Ishikawa (cell line): ENCODE data around the gene DERL3.
A peak's percentile ranks its signal among the peaks of the same experiment; 100 is the strongest.

Source experiments
- CEBPB ChIP-seq: IDR thresholded peaks from 2 replicates; pipeline ENCODE4 v1.6.1; 2012
- CREB1 ChIP-seq: IDR thresholded peaks from 2 replicates; pipeline ENCODE4 v1.6.1; 2012; ENCODE audit warnings: low read depth
- EGR1 ChIP-seq: IDR thresholded peaks from 2 replicates; pipeline ENCODE4 v1.6.1; 2012
- EP300 ChIP-seq: IDR thresholded peaks from 2 replicates; pipeline ENCODE4 v1.6.1; 2012; ENCODE audit warnings: borderline replicate concordance
- FOXM1 ChIP-seq: IDR thresholded peaks from 2 replicates; pipeline ENCODE4 v1.6.1; 2012; ENCODE audit warnings: low read depth, borderline replicate concordance
- NFIC ChIP-seq: IDR thresholded peaks from 2 replicates; pipeline ENCODE4 v1.6.1; 2012
- RAD21 ChIP-seq: IDR thresholded peaks from 2 replicates; pipeline ENCODE4 v1.6.1; 2012; ENCODE audit warnings: low read depth
- REST ChIP-seq: IDR thresholded peaks from 2 replicates; pipeline ENCODE4 v1.6.1; 2012; ENCODE audit warnings: low read depth, mild to moderate bottlenecking
- TAF1 ChIP-seq: IDR thresholded peaks from 2 replicates; pipeline ENCODE4 v1.6.1; 2012; ENCODE audit warnings: low read depth, mild to moderate bottlenecking
- TCF12 ChIP-seq: IDR thresholded peaks from 2 replicates; pipeline ENCODE4 v1.6.1; 2012; ENCODE audit warnings: low read depth
- TEAD4 ChIP-seq: IDR thresholded peaks from 2 replicates; pipeline ENCODE4 v1.6.1; 2012
- USF1 ChIP-seq: IDR thresholded peaks from 2 replicates; pipeline ENCODE4 v1.6.1; 2012
- YY1 ChIP-seq: IDR thresholded peaks from 2 replicates; pipeline ENCODE4 v1.6.1; 2012; ENCODE audit warnings: low read depth
- ZBTB7A ChIP-seq: IDR thresholded peaks from 2 replicates; pipeline ENCODE4 v1.6.1; 2012; ENCODE audit warnings: low read depth
- TF ChIP-seq, protein P1 (sequence below): IDR thresholded peaks from 2 replicates; pipeline ENCODE4 v1.6.1; 2012

The DERL3 gene

GRCh38 chr22:23816156-23816976 is 22.4 kb downstream of the DERL3 start:
- no peak for TF ChIP-seq REST
- TF ChIP-seq RAD21 = no peak
- no peak for TF ChIP-seq TAF1
- TF ChIP-seq NFIC = no peak
- TF ChIP-seq EP300 = no peak
- no peak for TF ChIP-seq TEAD4
- no peak for TF ChIP-seq CEBPB
- no peak for TF ChIP-seq YY1
- no peak for TF ChIP-seq USF1
- TF ChIP-seq TCF12 = no peak

DNA sequence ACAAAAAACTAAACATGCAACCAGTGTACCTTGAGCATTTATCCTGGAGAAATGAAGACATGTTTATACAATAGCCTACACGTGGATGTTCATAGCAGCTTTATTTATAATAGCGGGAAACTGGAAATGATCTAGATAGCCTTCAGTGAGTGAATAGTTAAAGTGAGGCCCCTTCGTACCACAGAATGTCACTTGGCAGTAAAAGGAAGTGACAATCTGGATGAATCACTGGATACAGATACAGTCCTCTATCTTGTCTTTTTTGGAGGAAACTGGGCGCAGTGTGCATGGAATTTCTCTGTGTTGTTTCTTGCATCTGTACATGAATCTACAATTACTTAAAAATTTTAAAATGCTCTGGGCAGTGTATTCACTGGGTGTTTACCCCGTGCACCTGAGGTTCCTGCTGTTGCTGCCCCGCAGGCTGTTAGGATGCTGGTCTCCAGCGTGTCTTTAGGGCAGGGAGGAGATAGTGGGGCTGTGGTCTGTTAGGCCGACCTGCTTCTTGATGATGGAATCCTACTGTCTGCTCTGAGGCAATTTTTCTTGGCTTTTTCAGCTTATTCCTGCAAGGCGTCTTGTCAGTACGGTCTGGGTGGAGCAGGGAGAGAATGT is 23.2 kb downstream of the DERL3 start:
- no peak for TF ChIP-seq TAF1
- no peak for TF ChIP-seq EP300
- TF ChIP-seq FOXM1 = no peak
- TF ChIP-seq CEBPB = no peak
- no peak for TF ChIP-seq TCF12
- TF ChIP-seq ZBTB7A = no peak

DNA sequence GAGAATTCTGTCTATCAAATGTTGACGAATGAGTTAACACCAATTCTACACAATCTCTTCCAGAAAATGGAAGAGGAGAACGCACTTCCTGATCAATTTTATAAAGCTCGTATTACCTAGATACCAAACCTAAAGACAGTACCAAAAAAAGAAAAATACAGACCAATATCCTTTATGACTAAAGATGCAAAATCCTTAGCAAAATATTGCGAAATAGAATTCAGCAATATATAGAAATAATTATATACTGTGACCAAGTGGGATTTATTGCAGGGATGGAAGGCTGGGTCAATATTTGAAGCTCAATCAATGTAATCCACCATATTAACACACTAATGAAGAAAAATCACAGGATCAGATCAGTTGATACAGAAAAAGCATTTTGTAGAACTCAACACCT is 26.4 kb downstream of the DERL3 start:
- TF ChIP-seq EGR1 = no peak
- TF ChIP-seq CEBPB = 0 out of 2 replicates have a peak, but pooled peaks have one; percentile 29

GRCh38 chr22:23806837-23807236 is 32.0 kb downstream of the DERL3 start:
- no peak for TF ChIP-seq EP300
- no peak for TF ChIP-seq TEAD4
- no peak for TF ChIP-seq TAF1

- TF ChIP-seq TEAD4 = no peak
- TF ChIP-seq CREB1 = no peak
- TF ChIP-seq TCF12 = no peak
- TF ChIP-seq USF1 = no peak
- TF ChIP-seq RAD21 = no peak
- TF ChIP-seq, protein P1, sequence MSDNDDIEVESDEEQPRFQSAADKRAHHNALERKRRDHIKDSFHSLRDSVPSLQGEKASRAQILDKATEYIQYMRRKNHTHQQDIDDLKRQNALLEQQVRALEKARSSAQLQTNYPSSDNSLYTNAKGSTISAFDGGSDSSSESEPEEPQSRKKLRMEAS = no peak
- TF ChIP-seq NFIC = no peak
- TF ChIP-seq CEBPB = no peak
- no peak for TF ChIP-seq ZBTB7A
- TF ChIP-seq TAF1 = no peak
- no peak for TF ChIP-seq EGR1
- TF ChIP-seq FOXM1 = no peak
- TF ChIP-seq YY1 = no peak
- no peak for TF ChIP-seq REST
- TF ChIP-seq EP300 = no peak
These were observed 34.0 kb downstream of the DERL3 start for GRCh38 chr22:23804781-23805291.

DNA sequence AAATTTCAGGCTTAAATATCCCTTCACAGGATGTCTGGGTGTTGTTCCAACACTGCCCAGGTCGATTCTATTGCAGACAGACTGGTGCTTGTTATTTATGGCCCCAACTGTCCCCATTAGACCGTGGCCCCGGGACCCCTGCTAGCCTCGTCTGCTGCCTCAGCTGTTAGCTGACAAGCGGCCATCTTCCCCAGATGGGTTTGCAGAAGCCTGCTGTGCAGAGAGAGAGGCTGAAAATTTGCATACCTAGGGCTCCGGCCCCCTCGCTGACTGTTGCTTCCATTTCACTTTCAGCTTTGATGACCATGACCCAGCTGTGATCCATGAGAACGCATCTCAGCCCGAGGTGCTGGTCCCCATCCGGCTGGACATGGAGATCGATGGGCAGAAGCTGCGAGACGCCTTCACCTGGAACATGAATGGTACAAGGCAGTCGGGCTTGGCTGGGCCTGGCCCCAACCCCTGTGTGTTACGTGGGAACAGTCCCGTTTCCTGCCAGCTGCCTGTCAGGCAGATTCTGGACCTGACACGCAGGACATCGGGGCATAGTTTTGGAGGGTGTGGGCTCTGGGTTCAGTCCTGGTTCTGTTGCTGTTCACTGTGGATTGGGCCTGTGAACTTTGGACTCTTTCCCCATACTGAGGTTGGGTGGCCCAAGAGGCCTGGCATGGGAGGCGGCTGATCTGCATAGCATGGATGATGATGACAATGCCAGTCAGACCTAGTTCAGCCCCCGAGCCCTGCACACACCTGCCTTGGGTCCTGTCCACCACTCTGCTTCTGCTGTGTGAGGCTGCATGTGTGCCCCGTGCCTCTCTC is 35.6 kb downstream of the DERL3 start:
- no peak for TF ChIP-seq TEAD4
- TF ChIP-seq, protein P1 = no peak
